Endometrial microvascular endothelial cells (primary cell): ENCODE data around the gene HOXA2. TPM values are rescaled to one million over a fixed set of nuclear protein-coding genes. Genes with fewer than 3 reads are reported as not detected.

Source experiments
- in situ Hi-C: cut with HindIII; loops from 2 replicates; pipeline ENCODE4 v1.10.0; 2017; ENCODE audit warnings: low sequenced_read_pairs, low pct_unique_long_range_greater_than_20kb; ENCODE audit errors: inconsistent ontology term
- total RNA-seq: library from RNA; depleted of rRNA; stranded (reverse); fragments of >200 nt; gene quantifications from one replicate; pipeline ENCODE4 v1.2.3, GENCODE V29; 2015; ENCODE audit errors: inconsistent ontology term

Gene HOXA2
- total RNA-seq, 1 donor from 2014 or later: not detected

- in situ Hi-C loops: loop anchor here (5.0 kb wide), 1 partner anchor 34 kb away; no protein-coding TSS in a partner anchor
Measured at GRCh38 chr7:27093184-27093895, 9.1 kb downstream of the HOXA2 start.

- in situ Hi-C loops: loop anchor here (5.0 kb wide), 1 partner anchor 35 kb away; no protein-coding TSS in a partner anchor
Measured at GRCh38 chr7:27092819-27093110, 9.7 kb downstream of the HOXA2 start.

- in situ Hi-C loops: loop anchor here (5.0 kb wide), 1 partner anchor 35 kb away; no protein-coding TSS in a partner anchor
Measured at GRCh38 chr7:27091941-27092818, 10.3 kb downstream of the HOXA2 start.

- in situ Hi-C loops: loop anchor here (5.0 kb wide), 1 partner anchor 36 kb away; no protein-coding TSS in a partner anchor
Measured at GRCh38 chr7:27091105-27091504, 11.4 kb downstream of the HOXA2 start.

- in situ Hi-C loops: no loop called here
Measured at GRCh38 chr7:27088002-27088922, 14.2 kb downstream of the HOXA2 start.

- in situ Hi-C loops: no loop called here
Measured at GRCh38 chr7:27083646-27084045, 18.8 kb downstream of the HOXA2 start.

- in situ Hi-C loops: no loop called here
Measured at GRCh38 chr7:27082171-27082570, 20.3 kb downstream of the HOXA2 start.

- in situ Hi-C loops: no loop called here
Measured at GRCh38 chr7:27080844-27081436, 21.5 kb downstream of the HOXA2 start.

GRCh38 chr7:27079234-27079975 is 23.1 kb downstream of the HOXA2 start:
- in situ Hi-C loops: no loop called here

- in situ Hi-C loops: no loop called here
Measured at GRCh38 chr7:27078616-27079233, 23.8 kb downstream of the HOXA2 start.

- in situ Hi-C loops: no loop called here
Measured at GRCh38 chr7:27073076-27073475, 29.4 kb downstream of the HOXA2 start.

GRCh38 chr7:27071622-27072390 is 30.7 kb downstream of the HOXA2 start:
- in situ Hi-C loops: no loop called here

- in situ Hi-C loops: no loop called here
Measured at GRCh38 chr7:27068259-27068658, 34.2 kb downstream of the HOXA2 start.

GRCh38 chr7:27066148-27066547 is 36.3 kb downstream of the HOXA2 start:
- in situ Hi-C loops: no loop called here

GRCh38 chr7:27065709-27066108 is 36.8 kb downstream of the HOXA2 start:
- in situ Hi-C loops: no loop called here

GRCh38 chr7:27064661-27065060 is 37.8 kb downstream of the HOXA2 start:
- in situ Hi-C loops: no loop called here

- in situ Hi-C loops: no loop called here
Measured at GRCh38 chr7:27064159-27064558, 38.3 kb downstream of the HOXA2 start.
